Measurements from ENCODE around the gene STIM1.
"Not testable (repeated sequence)": the region's sequence is repeated elsewhere in the genome, so short reads cannot be mapped to it uniquely, and the experiment has no call there.

The STIM1 gene

DNA sequence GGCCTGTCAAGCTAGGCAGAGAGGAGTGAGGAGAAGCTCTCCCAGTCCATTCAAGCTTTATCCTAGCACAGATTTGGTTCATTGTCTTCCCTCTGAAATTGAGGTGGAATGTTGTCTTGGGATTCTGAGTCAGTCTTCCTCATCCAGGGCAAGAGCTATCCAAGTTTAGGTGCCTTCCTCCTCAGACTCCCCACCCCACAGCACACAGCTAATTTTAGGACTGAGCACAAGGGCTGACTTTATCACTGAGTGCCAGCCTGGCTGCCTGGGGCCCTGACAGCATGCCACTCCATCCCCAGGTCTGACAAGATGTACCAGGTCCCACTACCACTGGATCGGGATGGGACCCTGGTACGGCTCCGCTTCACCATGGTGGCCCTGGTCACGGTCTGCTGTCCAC lies 44.5 kb upstream of the STIM1 start:
- Histone ChIP-seq H4K8ac (ENCODE audit: low read depth, low read length) (no peak overlapping the region), H2BK15ac (replicated peaks; ENCODE audit: low read depth) (no peak overlapping the region), H3K36me3 (ENCODE audit: control insufficient read depth, insufficient read depth, low read length) (no peaks in the 10 kb centered on the region), H3K56ac (ENCODE audit: low read length) (no peak overlapping the region), H3K4me3 (ENCODE audit: low read length) (no peak overlapping the region), H3K4ac (ENCODE audit: low read depth, low read length) (no peak overlapping the region), H2BK5ac (ENCODE audit: low read length) (no peak overlapping the region), H3K79me2 (ENCODE audit: control insufficient read depth, insufficient read depth, low read length) (no peaks in the 10 kb centered on the region), H3K4me1 (ENCODE audit: control insufficient read depth, low read depth, low read length) (no peaks in the 10 kb centered on the region), H4K5ac (ENCODE audit: low read length) (no peak overlapping the region), H3K27ac (ENCODE audit: low read depth, low read length) (no peak overlapping the region), H2AK5ac (ENCODE audit: low read length) (no peak overlapping the region), H3K4me2 (ENCODE audit: low read length) (no peak overlapping the region), H3K18ac (ENCODE audit: low read length) (no peak overlapping the region), H3K27me3 (ENCODE audit: insufficient read depth, low read length, poor library complexity) (no peaks in the 10 kb centered on the region), H3K9ac (ENCODE audit: low read length) (no peak overlapping the region), H3K23ac (ENCODE audit: low read length) (no peak overlapping the region), H2BK120ac (ENCODE audit: low read depth, low read length) (no peak overlapping the region), H3K79me1 (ENCODE audit: low read length) (peaks cover 2% of the 10 kb centered on the region)
- WGBS (ENCODE audit: extremely low coverage, insufficient coverage, low lambda C conversion rate) = no CpG with 5 or more reads among the region's 4 CpGs
- no peak for DNase-seq

DNA sequence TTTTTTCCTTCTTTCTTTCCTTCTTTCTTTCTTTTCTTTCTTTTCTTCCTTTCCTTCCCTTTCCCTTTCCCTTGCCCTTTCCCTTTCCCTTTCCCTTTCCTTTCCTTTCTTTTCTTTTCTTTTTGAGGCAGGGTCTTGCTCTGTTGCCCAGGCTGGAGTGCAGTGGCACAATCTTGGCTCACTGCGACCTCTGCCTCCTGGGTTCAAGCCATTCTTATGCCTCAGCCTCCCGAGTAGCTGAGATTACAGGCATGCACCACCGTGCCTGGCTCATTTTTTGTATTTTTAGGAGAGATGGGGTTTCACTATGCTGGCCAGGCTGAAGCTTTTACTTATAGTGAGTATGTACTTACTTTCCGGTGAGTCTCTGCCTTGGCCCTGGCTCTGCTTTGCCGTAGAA lies 40.6 kb upstream of the STIM1 start:
- H3K4ac ChIP-seq (ENCODE audit: low read depth, low read length); H2AK5ac ChIP-seq (ENCODE audit: low read length); H3K4me1 ChIP-seq (ENCODE audit: control insufficient read depth, low read depth, low read length); H2BK15ac ChIP-seq (replicated peaks; ENCODE audit: low read depth); H4K8ac ChIP-seq (ENCODE audit: low read depth, low read length); H3K4me3 ChIP-seq (ENCODE audit: low read length); H3K36me3 ChIP-seq (ENCODE audit: control insufficient read depth, insufficient read depth, low read length); H3K23ac ChIP-seq (ENCODE audit: low read length); DNase-seq; H3K79me1 ChIP-seq (ENCODE audit: low read length); H3K79me2 ChIP-seq (ENCODE audit: control insufficient read depth, insufficient read depth, low read length); H3K4me2 ChIP-seq (ENCODE audit: low read length); H3K18ac ChIP-seq (ENCODE audit: low read length); H4K5ac ChIP-seq (ENCODE audit: low read length); H3K9ac ChIP-seq (ENCODE audit: low read length); H2BK5ac ChIP-seq (ENCODE audit: low read length); H3K27me3 ChIP-seq (ENCODE audit: insufficient read depth, low read length, poor library complexity); H2BK120ac ChIP-seq (ENCODE audit: low read depth, low read length); H3K56ac ChIP-seq (ENCODE audit: low read length); H3K27ac ChIP-seq (ENCODE audit: low read depth, low read length): not testable (repeated sequence)
- WGBS (ENCODE audit: extremely low coverage, insufficient coverage, low lambda C conversion rate) = no CpG with 5 or more reads among the region's 5 CpGs

DNA sequence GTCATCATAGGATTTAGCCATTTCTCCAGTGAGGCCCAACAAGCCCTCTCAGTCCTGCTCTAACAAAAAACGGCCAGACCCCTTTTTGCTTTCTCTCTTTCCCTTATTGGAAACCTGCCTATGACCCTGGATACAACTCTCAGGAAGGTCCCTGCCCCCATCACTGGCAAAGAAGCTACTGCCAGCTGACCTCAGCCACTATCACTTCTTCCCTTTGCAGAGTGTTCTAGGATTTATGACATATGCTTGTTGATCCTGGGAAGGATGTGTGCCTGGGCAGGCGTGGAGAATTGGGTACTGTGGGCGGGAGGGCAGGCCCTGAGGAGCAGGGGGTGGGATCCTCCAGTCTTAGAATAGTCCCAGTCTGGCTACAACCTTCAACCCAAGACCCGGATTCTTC lies 39.6 kb upstream of the STIM1 start:
- H3K4ac ChIP-seq (ENCODE audit: low read depth, low read length) = no peak overlapping the region
- no peak overlapping the region for H2BK15ac ChIP-seq (replicated peaks; ENCODE audit: low read depth)
- no peak overlapping the region for H3K27ac ChIP-seq (ENCODE audit: low read depth, low read length)
- no peak for DNase-seq
- peaks cover 2% of the 10 kb centered on the region for H3K4me1 ChIP-seq (ENCODE audit: control insufficient read depth, low read depth, low read length)
- H3K23ac ChIP-seq (ENCODE audit: low read length) = no peak overlapping the region
- no peaks in the 10 kb centered on the region for H3K36me3 ChIP-seq (ENCODE audit: control insufficient read depth, insufficient read depth, low read length)
- no peaks in the 10 kb centered on the region for H3K27me3 ChIP-seq (ENCODE audit: insufficient read depth, low read length, poor library complexity)
- H4K5ac ChIP-seq (ENCODE audit: low read length) = no peak overlapping the region
- no peak overlapping the region for H3K9ac ChIP-seq (ENCODE audit: low read length)
- H2BK120ac ChIP-seq (ENCODE audit: low read depth, low read length) = no peak overlapping the region
- no peaks in the 10 kb centered on the region for H3K79me1 ChIP-seq (ENCODE audit: low read length)
- H2BK5ac ChIP-seq (ENCODE audit: low read length) = no peak overlapping the region
- H4K8ac ChIP-seq (ENCODE audit: low read depth, low read length) = no peak overlapping the region
- no peak overlapping the region for H3K4me3 ChIP-seq (ENCODE audit: low read length)
- H2AK5ac ChIP-seq (ENCODE audit: low read length) = no peak overlapping the region
- H3K79me2 ChIP-seq (ENCODE audit: control insufficient read depth, insufficient read depth, low read length) = no peaks in the 10 kb centered on the region
- no peak overlapping the region for H3K56ac ChIP-seq (ENCODE audit: low read length)
- no peak overlapping the region for H3K18ac ChIP-seq (ENCODE audit: low read length)
- no CpG with 5 or more reads among the region's 4 CpGs for WGBS (ENCODE audit: extremely low coverage, insufficient coverage, low lambda C conversion rate)
- no peak overlapping the region for H3K4me2 ChIP-seq (ENCODE audit: low read length)

DNA sequence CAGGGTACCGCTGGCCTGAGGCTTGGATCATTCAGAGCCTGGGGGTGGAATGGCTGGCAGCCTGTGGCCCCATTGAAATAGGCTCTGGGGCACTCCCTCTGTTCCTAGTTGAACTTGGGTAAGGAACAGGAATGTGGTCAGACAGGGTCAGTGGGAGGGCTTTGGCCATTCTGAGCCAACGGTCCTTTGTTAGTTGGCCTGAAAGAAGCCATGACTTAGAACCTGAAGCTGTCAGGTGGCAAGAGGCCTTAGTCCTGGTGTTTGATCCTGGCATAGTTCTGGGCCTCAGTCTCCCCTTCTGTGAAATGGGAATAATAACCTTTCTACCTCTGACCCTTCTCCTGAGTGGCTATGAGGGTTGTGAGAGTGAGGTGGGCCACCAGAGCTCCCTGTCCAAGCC lies 38.8 kb upstream of the STIM1 start:
- H3K4me3 ChIP-seq (ENCODE audit: low read length) = no peak overlapping the region
- DNase-seq = peak; percentile 42

DNA sequence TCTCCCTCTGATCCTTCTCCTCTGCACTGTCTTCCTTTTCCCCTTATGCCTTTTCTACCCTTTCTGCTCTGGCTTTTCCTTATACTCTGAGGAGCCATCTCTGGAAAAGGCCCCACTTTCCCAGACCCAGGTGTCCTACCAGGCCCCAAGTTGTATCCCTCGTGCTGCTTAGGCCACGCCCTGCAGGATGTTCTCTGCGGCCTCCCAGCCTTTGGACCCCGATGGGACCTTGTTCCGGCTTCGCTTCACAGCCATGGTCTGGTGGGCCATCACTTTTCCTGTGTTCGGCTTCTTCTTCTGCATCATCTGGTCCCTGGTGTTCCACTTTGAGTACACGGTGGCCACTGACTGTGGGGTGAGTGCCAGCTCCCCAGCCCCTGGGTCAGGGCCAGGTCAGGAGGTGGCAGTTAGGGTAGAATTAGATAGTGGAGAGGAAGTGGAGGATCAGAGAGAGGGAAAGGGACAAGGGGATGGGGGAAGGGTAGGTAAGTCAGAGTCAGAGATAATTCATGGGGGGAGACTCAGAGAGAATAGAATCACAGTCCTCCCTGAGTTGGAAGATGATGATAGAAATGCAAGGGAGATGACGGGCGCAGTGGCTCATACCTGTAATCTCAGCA lies 38.2 kb upstream of the STIM1 start:
- Histone ChIP-seq H3K79me2 (ENCODE audit: control insufficient read depth, insufficient read depth, low read length) (no peaks in the 10 kb centered on the region), H3K27me3 (ENCODE audit: insufficient read depth, low read length, poor library complexity) (no peaks in the 10 kb centered on the region), H2AK5ac (ENCODE audit: low read length) (no peak overlapping the region), H3K23ac (ENCODE audit: low read length) (no peak overlapping the region), H3K56ac (ENCODE audit: low read length) (no peak overlapping the region), H3K9ac (ENCODE audit: low read length) (no peak overlapping the region), H3K79me1 (ENCODE audit: low read length) (no peaks in the 10 kb centered on the region), H3K4ac (ENCODE audit: low read depth, low read length) (no peak overlapping the region), H3K4me2 (ENCODE audit: low read length) (no peak overlapping the region), H3K4me3 (ENCODE audit: low read length) (no peak overlapping the region), H2BK15ac (replicated peaks; ENCODE audit: low read depth) (no peak overlapping the region), H4K8ac (ENCODE audit: low read depth, low read length) (no peak overlapping the region), H2BK5ac (ENCODE audit: low read length) (no peak overlapping the region), H3K36me3 (ENCODE audit: control insufficient read depth, insufficient read depth, low read length) (no peaks in the 10 kb centered on the region), H3K27ac (ENCODE audit: low read depth, low read length) (no peak overlapping the region), H2BK120ac (ENCODE audit: low read depth, low read length) (no peak overlapping the region), H3K18ac (ENCODE audit: low read length) (no peak overlapping the region), H3K4me1 (ENCODE audit: control insufficient read depth, low read depth, low read length) (peaks cover 2% of the 10 kb centered on the region), H4K5ac (ENCODE audit: low read length) (no peak overlapping the region)
- no peak for DNase-seq
- no CpG with 5 or more reads among the region's 10 CpGs for WGBS (ENCODE audit: extremely low coverage, insufficient coverage, low lambda C conversion rate)

More for the DNA sequence above, 38.8 kb upstream of the STIM1 start:
- H3K27ac ChIP-seq (ENCODE audit: low read depth, low read length) = no peak overlapping the region
- no peak overlapping the region for H3K9ac ChIP-seq (ENCODE audit: low read length)
- H2BK5ac ChIP-seq (ENCODE audit: low read length) = no peak overlapping the region
- H3K56ac ChIP-seq (ENCODE audit: low read length) = no peak overlapping the region
- H3K79me2 ChIP-seq (ENCODE audit: control insufficient read depth, insufficient read depth, low read length) = no peaks in the 10 kb centered on the region
- H4K8ac ChIP-seq (ENCODE audit: low read depth, low read length) = no peak overlapping the region
- H3K79me1 ChIP-seq (ENCODE audit: low read length) = no peaks in the 10 kb centered on the region
- no peak overlapping the region for H3K4me2 ChIP-seq (ENCODE audit: low read length)
- no peak overlapping the region for H3K23ac ChIP-seq (ENCODE audit: low read length)
- no peaks in the 10 kb centered on the region for H3K27me3 ChIP-seq (ENCODE audit: insufficient read depth, low read length, poor library complexity)
- peaks cover 2% of the 10 kb centered on the region for H3K4me1 ChIP-seq (ENCODE audit: control insufficient read depth, low read depth, low read length)
- H3K36me3 ChIP-seq (ENCODE audit: control insufficient read depth, insufficient read depth, low read length) = no peaks in the 10 kb centered on the region
- H3K18ac ChIP-seq (ENCODE audit: low read length) = no peak overlapping the region
- WGBS (ENCODE audit: extremely low coverage, insufficient coverage, low lambda C conversion rate) = no CpG with 5 or more reads among the region's 2 CpGs
- no peak overlapping the region for H2BK120ac ChIP-seq (ENCODE audit: low read depth, low read length)
- H2BK15ac ChIP-seq (replicated peaks; ENCODE audit: low read depth) = no peak overlapping the region
- no peak overlapping the region for H4K5ac ChIP-seq (ENCODE audit: low read length)
- H2AK5ac ChIP-seq (ENCODE audit: low read length) = no peak overlapping the region
- H3K4ac ChIP-seq (ENCODE audit: low read depth, low read length) = no peak overlapping the region

DNA sequence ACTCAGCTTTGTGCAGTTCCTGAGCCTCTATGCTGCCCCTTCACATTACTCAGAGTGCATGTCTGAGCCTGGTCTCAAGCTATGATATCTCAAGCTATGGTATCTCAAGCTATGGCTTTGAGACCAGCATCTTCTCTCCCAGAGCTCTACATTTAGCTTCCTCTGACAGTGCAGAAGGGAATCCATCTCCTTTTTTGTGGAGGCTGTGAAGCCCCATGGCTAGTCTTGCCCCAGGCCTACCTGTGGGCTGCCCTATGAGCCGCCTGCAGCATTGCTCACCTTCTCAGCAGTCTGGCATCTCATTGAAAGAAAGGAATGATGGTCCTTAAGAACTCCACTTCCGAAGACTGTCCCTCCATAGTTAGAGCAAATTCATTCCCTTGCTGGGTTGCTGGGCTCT lies 34.5 kb upstream of the STIM1 start:
- no peaks in the 10 kb centered on the region for H3K79me1 ChIP-seq (ENCODE audit: low read length)
- H3K79me2 ChIP-seq (ENCODE audit: control insufficient read depth, insufficient read depth, low read length) = no peaks in the 10 kb centered on the region
- H3K23ac ChIP-seq (ENCODE audit: low read length) = no peak overlapping the region
- no peaks in the 10 kb centered on the region for H3K27me3 ChIP-seq (ENCODE audit: insufficient read depth, low read length, poor library complexity)
- H3K18ac ChIP-seq (ENCODE audit: low read length) = no peak overlapping the region
- no peak overlapping the region for H3K56ac ChIP-seq (ENCODE audit: low read length)
- no peak overlapping the region for H3K4ac ChIP-seq (ENCODE audit: low read depth, low read length)
- H3K4me2 ChIP-seq (ENCODE audit: low read length) = no peak overlapping the region
- H2BK15ac ChIP-seq (replicated peaks; ENCODE audit: low read depth) = no peak overlapping the region
- WGBS (ENCODE audit: extremely low coverage, insufficient coverage, low lambda C conversion rate) = no CpG with 5 or more reads among the region's 2 CpGs
- no peak overlapping the region for H2BK120ac ChIP-seq (ENCODE audit: low read depth, low read length)
- H3K4me3 ChIP-seq (ENCODE audit: low read length) = no peak overlapping the region
- no peak overlapping the region for H3K9ac ChIP-seq (ENCODE audit: low read length)
- H2BK5ac ChIP-seq (ENCODE audit: low read length) = no peak overlapping the region
- H2AK5ac ChIP-seq (ENCODE audit: low read length) = no peak overlapping the region
- no peak overlapping the region for H3K27ac ChIP-seq (ENCODE audit: low read depth, low read length)
- DNase-seq = no peak
- no peak overlapping the region for H4K5ac ChIP-seq (ENCODE audit: low read length)
- H3K36me3 ChIP-seq (ENCODE audit: control insufficient read depth, insufficient read depth, low read length) = peaks cover 4% of the 10 kb centered on the region
- peaks cover 6% of the 10 kb centered on the region for H3K4me1 ChIP-seq (ENCODE audit: control insufficient read depth, low read depth, low read length)
- H4K8ac ChIP-seq (ENCODE audit: low read depth, low read length) = no peak overlapping the region

All from mesendoderm (in vitro differentiated cells).